KMS-11 (cell line): Measurements from ENCODE around the gene MED27.

Experiments used
- H2AFZ ChIP-seq: fragments of 200-600 bp; sonication (generic); 2 replicates; pipeline ENCODE4 v1.6.1; 2016; ENCODE audit warnings: antibody characterized with exemption, mixed run types, low read depth
- H3K27ac ChIP-seq: fragments of 200-600 bp; sonication (generic); 2 replicates; pipeline ENCODE4 v1.6.1; 2016; ENCODE audit warnings: mild to moderate bottlenecking, mixed run types
- H3K27me3 ChIP-seq: fragments of 200-600 bp; sonication (generic); 2 replicates; pipeline ENCODE4 v1.6.1; 2017; ENCODE audit warnings: mild to moderate bottlenecking, low read depth, mixed run types, moderate library complexity; ENCODE audit not compliant: insufficient read depth
- H3K36me3 ChIP-seq: fragments of 200-600 bp; sonication (generic); 2 replicates; pipeline ENCODE4 v1.6.1; 2017; ENCODE audit warnings: mild to moderate bottlenecking, mixed run types; ENCODE audit not compliant: insufficient read depth
- H3K4me1 ChIP-seq: fragments of 200-600 bp; sonication (generic); 2 replicates; pipeline ENCODE4 v1.6.1; 2016; ENCODE audit warnings: mild to moderate bottlenecking, low read depth, mixed run types; ENCODE audit not compliant: poor library complexity, severe bottlenecking
- H3K4me2 ChIP-seq: fragments of 200-600 bp; sonication (generic); 2 replicates; pipeline ENCODE4 v1.7.0; 2016; ENCODE audit warnings: mild to moderate bottlenecking, mixed run types
- H3K4me3 ChIP-seq: fragments of 200-600 bp; sonication (generic); IDR thresholded peaks from 2 replicates; pipeline ENCODE4 v1.6.1; 2017; ENCODE audit warnings: low read depth, low read length, mixed read lengths; ENCODE audit not compliant: insufficient read depth
- H3K79me2 ChIP-seq: fragments of 200-600 bp; sonication (generic); 2 replicates; pipeline ENCODE4 v1.6.1; 2016; ENCODE audit warnings: low read depth, mixed run types; ENCODE audit not compliant: insufficient read depth
- H3K9ac ChIP-seq: fragments of 200-600 bp; sonication (generic); 2 replicates; pipeline ENCODE4 v1.6.1; 2016; ENCODE audit warnings: mild to moderate bottlenecking, mixed run types
- H4K20me1 ChIP-seq: fragments of 200-600 bp; sonication (generic); 2 replicates; pipeline ENCODE4 v1.6.1; 2016; ENCODE audit warnings: mild to moderate bottlenecking, mixed run types; ENCODE audit not compliant: insufficient read depth
- TF ChIP-seq, protein P1 (sequence below): fragments of 200-600 bp; sonication (generic); conservative IDR thresholded peaks from 2 replicates; pipeline ENCODE4 v1.6.1; 2017; ENCODE audit warnings: low read depth, mild to moderate bottlenecking, antibody characterized with exemption, low read length, moderate library complexity, mixed read lengths

The MED27 gene

GRCh38 chr9:131836021-131836420 is 243.6 kb downstream of the MED27 start:
- Histone ChIP-seq H2AFZ (no peak overlapping the region), H3K9ac (no peak overlapping the region), H3K4me1 (no peaks in the 10 kb centered on the region), H3K79me2 (no peaks in the 10 kb centered on the region), H3K4me3 (no peak overlapping the region), H4K20me1 (no peaks in the 10 kb centered on the region), H3K4me2 (no peak overlapping the region), H3K27ac (no peak overlapping the region), H3K36me3 (no peaks in the 10 kb centered on the region), H3K27me3 (peaks cover 62% of the 10 kb centered on the region)
- TF ChIP-seq, protein P1, sequence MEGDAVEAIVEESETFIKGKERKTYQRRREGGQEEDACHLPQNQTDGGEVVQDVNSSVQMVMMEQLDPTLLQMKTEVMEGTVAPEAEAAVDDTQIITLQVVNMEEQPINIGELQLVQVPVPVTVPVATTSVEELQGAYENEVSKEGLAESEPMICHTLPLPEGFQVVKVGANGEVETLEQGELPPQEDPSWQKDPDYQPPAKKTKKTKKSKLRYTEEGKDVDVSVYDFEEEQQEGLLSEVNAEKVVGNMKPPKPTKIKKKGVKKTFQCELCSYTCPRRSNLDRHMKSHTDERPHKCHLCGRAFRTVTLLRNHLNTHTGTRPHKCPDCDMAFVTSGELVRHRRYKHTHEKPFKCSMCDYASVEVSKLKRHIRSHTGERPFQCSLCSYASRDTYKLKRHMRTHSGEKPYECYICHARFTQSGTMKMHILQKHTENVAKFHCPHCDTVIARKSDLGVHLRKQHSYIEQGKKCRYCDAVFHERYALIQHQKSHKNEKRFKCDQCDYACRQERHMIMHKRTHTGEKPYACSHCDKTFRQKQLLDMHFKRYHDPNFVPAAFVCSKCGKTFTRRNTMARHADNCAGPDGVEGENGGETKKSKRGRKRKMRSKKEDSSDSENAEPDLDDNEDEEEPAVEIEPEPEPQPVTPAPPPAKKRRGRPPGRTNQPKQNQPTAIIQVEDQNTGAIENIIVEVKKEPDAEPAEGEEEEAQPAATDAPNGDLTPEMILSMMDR: no peak

DNA sequence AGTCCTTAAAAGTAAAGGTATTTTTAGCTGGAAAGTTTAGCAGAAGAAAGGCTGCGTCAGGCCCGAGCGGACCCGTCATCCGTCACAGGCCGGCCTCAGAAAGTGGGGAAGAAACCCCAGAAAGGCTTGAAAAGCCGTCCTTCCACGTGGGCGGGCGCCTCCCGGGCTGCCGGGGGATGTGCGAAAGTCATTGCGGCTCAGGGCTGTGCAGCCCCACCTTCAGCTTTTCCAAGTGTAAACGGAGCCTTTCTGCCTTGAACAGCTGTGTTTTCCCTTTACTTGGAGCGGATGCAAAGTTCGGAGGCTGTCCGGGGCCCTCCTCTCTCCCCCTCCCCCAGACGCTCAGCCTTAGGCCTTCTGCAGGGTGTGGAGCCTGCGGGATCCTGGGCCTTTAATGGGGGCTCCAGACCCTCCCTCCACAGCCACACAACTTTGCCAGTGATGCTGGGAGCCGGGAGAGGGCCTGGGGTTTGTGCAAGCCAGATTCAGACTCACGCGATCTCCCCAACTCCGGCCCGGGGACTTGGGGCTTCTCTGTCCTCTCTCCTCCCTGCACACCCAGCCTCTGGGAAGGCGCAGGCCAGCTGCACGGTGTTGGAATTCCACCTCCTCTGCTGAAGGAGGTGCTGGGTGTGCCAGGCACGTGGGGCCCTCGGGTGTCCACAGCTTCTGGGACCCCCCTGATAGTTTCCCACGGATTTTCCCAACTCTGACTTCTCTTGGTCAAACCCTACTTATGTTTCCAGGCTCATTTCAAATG is 244.3 kb downstream of the MED27 start:
- H3K4me2 ChIP-seq: no peak overlapping the region
- no peaks in the 10 kb centered on the region for H4K20me1 ChIP-seq
- H3K9ac ChIP-seq: no peak overlapping the region
- no peak overlapping the region for H3K4me3 ChIP-seq
- H3K27me3 ChIP-seq: peaks cover 65% of the 10 kb centered on the region
- TF ChIP-seq, protein P1: no peak
- no peak overlapping the region for H3K27ac ChIP-seq
- no peaks in the 10 kb centered on the region for H3K79me2 ChIP-seq
- no peak overlapping the region for H2AFZ ChIP-seq
- H3K4me1 ChIP-seq: no peaks in the 10 kb centered on the region
- no peaks in the 10 kb centered on the region for H3K36me3 ChIP-seq

GRCh38 chr9:131834721-131835120 is 244.9 kb downstream of the MED27 start:
- no peak overlapping the region for H3K9ac ChIP-seq
- H3K36me3 ChIP-seq: no peaks in the 10 kb centered on the region
- H3K4me3 ChIP-seq: no peak overlapping the region
- no peak overlapping the region for H2AFZ ChIP-seq
- H3K27me3 ChIP-seq: peaks cover 69% of the 10 kb centered on the region
- H3K27ac ChIP-seq: no peak overlapping the region
- no peaks in the 10 kb centered on the region for H3K79me2 ChIP-seq
- no peaks in the 10 kb centered on the region for H4K20me1 ChIP-seq
- TF ChIP-seq, protein P1: no peak
- no peak overlapping the region for H3K4me2 ChIP-seq
- H3K4me1 ChIP-seq: no peaks in the 10 kb centered on the region

DNA sequence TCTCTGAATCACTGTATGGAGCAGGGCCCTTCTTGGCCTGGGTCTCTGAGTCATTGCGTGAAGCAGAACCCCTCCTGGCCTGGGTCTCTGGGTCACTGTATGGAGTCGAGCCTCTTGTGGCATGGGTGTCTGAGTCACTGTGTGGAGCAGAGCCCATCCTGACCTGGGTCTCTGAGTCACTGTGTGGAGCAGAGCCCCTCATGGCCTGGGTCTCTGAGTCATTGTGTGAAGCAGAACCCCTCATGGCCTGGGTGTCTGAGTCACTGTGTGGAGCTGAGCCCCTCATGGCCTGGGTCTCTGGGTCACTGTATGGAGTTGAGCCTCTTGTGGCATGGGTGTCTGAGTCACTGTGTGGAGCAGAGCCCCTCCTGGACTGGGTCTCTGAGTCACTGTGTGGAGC is 245.8 kb downstream of the MED27 start:
- no peak overlapping the region for H3K4me2 ChIP-seq
- no peaks in the 10 kb centered on the region for H4K20me1 ChIP-seq
- no peak overlapping the region for H3K27ac ChIP-seq
- H2AFZ ChIP-seq: no peak overlapping the region
- TF ChIP-seq, protein P1: no peak
- no peaks in the 10 kb centered on the region for H3K4me1 ChIP-seq
- H3K4me3 ChIP-seq: no peak overlapping the region
- peaks cover 74% of the 10 kb centered on the region for H3K27me3 ChIP-seq
- H3K9ac ChIP-seq: no peak overlapping the region
- no peaks in the 10 kb centered on the region for H3K36me3 ChIP-seq
- H3K79me2 ChIP-seq: no peaks in the 10 kb centered on the region
